A204.1 (cell line): ENCODE results near the gene EPHB2.
"Not testable (repeated sequence)": the region's sequence is repeated elsewhere in the genome, so short reads cannot be mapped to it uniquely, and the experiment has no call there.

Source experiments
- FAIRE-seq: peaks from 2 replicates; lab custom pipeline; 2012; peaks lifted over from hg19 to GRCh38; lab: Jason Lieb, UNC

The EPHB2 gene

GRCh38 chr1:22822371-22822770, 111.7 kb downstream of the EPHB2 start:
- FAIRE-seq: no peak

DNA sequence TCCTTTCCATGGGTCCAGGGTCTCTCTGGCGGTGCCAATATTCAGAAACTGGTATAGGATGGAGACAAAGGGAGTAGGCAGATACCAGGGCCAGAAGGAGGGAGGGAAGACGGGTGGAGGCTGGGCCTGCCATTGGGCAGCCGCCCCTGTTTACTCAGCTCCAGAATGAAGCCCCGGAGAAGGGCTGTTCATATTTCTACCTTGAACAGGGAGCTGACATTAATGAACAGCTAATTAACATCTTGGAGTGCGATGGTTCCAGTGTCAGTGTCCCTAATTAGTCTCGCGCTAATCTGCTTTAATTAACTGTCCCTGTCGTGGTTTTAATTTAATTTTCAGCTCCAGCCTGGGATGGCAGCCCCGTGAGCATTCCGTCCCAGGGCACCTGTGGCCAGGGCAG, 113.8 kb downstream of the EPHB2 start:
- no peak for FAIRE-seq

- no peak for FAIRE-seq
Measured at GRCh38 chr1:22824975-22825374, 114.3 kb downstream of the EPHB2 start.

DNA sequence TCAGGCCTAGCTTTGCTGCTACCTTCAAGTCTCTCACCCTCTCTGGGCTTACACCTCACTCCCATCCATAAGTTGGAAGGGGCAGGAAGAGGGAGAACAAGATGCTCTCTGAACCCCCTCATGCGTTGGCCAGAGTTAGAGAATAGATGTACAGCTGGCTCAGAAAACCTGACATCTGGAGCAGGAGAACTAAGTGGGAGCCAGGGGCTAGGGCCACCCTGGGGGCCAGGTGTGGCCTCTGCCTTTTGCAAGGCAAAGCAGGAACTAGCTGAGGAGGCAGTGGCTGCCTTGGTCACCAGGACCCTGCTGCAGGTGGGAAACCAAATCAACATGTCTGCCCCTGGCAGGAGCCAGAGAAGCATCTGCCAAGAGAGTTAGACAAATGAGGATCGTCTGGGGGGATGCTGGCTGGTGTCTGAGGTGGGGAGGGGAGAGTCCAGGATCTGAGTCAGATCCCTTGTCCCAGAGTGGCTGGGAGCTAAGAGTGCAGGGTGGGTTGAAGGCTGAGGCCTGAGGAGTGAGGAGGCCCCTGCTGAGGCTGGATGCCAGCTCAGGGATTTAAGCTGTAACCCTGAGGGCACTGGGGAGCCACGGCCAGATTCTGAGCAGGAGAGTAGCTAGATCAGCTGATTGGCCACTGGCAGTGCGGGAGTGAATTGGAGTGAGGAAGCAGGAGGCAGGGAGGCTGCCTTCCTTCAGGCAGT, 115.0 kb downstream of the EPHB2 start:
- FAIRE-seq: no peak

DNA sequence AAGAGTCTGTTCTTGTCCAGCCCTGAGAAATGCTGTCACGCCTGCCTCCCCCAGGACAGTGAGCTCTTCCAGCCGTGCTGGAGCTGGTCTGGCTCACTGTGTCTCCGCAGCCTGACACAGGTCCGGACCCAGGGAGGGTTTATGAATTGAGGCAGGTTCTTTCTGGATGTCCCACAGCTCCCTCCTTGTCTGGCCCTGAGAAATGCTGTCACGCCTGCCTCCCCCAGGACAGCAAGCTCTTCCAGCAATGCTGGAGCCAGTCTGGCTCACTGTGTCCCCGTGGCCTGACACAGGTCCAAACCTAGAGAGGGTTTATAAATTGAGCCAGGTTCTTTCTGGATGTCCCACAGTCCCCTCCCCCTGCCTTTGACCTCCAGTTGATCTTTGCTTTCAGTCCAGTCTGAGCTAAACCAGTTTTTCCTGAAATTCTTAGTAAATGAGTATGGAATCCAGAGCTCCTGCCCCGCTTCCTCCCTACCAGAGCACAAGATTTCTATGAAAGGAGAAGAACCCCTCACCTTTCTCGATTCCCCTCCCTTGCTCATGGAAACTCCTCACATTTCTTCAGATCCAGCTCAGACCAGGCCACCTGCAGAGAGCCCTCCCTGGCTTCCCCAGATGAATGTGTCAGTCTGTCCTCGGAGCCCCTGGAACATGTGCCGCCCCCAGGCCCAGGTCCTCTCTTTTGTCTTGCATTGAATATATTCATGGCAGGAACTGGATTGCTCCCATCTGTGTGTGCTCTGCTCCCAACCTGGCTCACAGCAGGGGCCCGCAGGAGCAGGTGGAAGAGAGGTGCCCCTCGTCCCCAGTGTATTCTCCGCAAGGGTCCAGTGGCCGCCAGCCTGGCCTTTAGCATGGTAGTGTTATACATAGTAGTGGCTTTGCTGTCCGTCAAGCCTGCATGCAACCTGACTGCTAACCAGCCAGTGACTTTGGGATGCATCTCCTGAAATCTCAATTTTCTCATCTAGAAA, 116.3 kb downstream of the EPHB2 start:
- no peak for FAIRE-seq

GRCh38 chr1:22827666-22828483, 117.2 kb downstream of the EPHB2 start:
- FAIRE-seq: no peak

GRCh38 chr1:22828484-22829308, 118.1 kb downstream of the EPHB2 start:
- FAIRE-seq: no peak

- FAIRE-seq: no peak
Measured at GRCh38 chr1:22829309-22829989, 118.8 kb downstream of the EPHB2 start.

GRCh38 chr1:22830041-22830566, 119.5 kb downstream of the EPHB2 start:
- no peak for FAIRE-seq

GRCh38 chr1:22830757-22831340, 120.2 kb downstream of the EPHB2 start:
- FAIRE-seq: no peak

- no peak for FAIRE-seq
Measured at GRCh38 chr1:22831729-22832413, 121.2 kb downstream of the EPHB2 start.

DNA sequence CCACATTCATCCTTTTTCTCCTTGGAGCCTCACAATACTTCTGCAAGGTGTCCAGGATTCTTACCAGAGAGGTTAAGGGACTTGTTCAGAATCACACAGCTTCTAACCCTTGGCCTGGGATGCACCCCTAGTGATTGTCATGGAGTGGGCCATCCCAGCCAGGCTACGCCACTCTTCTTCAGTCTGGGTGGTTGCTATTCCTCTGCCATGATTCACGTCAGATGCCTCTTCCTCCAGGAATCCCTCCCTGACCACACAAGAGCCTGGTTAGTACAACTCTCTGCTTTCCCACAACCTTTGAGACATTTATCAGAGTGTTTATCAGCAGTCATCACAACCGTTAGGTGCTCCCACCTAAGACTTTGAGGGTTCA, 121.8 kb downstream of the EPHB2 start:
- no peak for FAIRE-seq

GRCh38 chr1:22833699-22834098, 123.1 kb downstream of the EPHB2 start:
- FAIRE-seq: no peak

GRCh38 chr1:22834420-22834819, 123.8 kb downstream of the EPHB2 start:
- FAIRE-seq: not testable (repeated sequence)

GRCh38 chr1:22835636-22836319, 125.1 kb downstream of the EPHB2 start:
- no peak for FAIRE-seq

GRCh38 chr1:22836850-22837249, 126.2 kb downstream of the EPHB2 start:
- no peak for FAIRE-seq

DNA sequence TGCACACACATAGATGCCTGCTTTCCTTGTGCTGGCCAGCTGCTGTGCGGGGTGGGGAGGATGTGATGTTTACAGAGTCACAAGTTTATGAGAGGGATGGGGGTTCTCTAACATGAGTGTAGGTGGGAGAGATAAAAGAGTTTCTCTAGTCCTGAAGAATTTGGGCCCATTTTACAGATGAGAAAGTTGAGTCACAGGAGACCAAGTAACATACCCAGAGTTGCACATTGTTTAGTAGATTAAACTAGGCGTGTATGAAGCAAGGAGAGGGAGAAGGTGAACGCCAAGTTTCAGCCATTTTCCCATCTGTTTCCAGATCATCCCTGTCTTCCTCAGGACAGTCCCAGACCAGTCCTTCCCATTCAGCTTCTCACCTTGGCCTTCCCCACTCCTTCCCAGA, 126.7 kb downstream of the EPHB2 start:
- FAIRE-seq: no peak

GRCh38 chr1:22838965-22839364, 128.3 kb downstream of the EPHB2 start:
- FAIRE-seq: no peak

DNA sequence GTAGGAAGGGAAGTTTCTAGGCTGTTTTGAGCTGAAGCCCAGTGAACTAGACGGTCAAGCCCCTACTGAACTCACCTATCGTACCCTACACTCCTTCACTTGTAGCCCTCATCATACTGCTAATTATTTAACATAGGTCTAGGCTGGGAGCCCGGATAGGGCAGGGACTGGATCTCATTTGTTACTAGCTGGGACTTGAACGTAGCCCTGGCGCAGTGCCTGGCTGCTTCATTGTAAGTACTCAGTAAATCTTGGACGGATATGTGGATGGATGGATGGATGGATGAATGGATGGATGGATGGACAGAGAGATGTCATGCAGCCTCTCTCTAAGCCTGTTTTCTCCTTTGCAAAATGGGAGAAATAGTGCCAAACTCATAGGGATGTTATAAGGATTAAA, 129.2 kb downstream of the EPHB2 start:
- FAIRE-seq: no peak
